CD4-positive, alpha-beta T cell treated with Interferon alpha-2 for 1 hour (primary cell): Measurements from ENCODE around the gene SLC8A1.

Experiments
- DNase-seq, 2 donors: peaks; one replicate each; pipeline ENCODE4 v3.0.0-alpha.2; 2020 to 2022

The SLC8A1 gene

DNA sequence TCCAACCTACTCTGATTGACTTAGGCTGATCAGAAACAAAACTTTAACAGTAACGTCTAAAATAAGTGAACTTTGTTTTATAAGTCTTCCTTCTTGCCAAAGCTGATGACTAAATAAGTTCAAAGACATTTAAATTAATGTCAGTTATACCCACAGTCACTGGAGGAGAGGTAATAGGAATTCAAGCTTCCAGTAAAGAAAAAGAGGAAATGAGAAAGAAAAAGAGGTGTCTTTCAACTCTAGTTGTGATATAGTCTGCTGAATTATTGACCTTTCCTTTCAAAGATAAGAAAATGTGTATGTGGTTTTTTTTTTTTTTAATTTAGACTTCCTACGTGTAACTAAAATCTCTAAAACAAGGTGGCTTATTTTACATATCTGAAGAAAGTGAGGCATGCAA lies 191.5 kb downstream of the SLC8A1 start:
- DNase-seq, result no peak

DNA sequence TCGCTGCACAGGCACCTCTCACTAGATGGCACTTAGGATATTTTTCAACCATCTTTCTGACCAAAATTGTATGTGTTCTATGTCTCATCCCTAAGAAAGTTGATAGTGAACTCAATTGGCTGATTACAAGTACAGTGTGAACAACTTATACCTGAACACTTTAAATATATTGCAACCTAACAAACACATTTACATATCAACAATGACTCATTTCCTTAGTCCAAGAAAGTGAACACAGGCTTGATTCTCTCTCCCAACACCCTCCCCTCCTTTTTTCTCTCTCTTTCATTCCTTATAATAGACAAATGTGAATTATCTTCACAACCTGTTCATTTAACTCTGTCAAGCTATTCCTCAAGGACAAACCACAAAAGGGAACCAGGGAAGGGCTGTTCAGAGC lies 192.0 kb downstream of the SLC8A1 start:
- DNase-seq, result no peak

DNA sequence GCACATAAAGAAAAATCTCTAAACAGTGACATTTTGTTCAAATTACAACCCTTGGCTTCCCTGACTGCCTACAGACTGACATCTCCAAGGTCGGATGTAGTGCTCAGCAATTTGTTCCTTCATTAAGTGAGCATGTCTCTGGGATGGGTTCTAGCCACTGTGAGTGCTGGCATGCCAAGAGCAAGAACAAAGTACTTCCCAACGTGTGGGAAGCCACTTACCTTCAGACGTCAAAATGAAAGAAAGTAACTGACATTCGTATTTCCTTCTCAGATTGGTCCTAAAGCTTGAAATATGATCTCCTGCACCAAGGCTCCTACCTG lies 193.8 kb downstream of the SLC8A1 start:
- no peak for DNase-seq

DNA sequence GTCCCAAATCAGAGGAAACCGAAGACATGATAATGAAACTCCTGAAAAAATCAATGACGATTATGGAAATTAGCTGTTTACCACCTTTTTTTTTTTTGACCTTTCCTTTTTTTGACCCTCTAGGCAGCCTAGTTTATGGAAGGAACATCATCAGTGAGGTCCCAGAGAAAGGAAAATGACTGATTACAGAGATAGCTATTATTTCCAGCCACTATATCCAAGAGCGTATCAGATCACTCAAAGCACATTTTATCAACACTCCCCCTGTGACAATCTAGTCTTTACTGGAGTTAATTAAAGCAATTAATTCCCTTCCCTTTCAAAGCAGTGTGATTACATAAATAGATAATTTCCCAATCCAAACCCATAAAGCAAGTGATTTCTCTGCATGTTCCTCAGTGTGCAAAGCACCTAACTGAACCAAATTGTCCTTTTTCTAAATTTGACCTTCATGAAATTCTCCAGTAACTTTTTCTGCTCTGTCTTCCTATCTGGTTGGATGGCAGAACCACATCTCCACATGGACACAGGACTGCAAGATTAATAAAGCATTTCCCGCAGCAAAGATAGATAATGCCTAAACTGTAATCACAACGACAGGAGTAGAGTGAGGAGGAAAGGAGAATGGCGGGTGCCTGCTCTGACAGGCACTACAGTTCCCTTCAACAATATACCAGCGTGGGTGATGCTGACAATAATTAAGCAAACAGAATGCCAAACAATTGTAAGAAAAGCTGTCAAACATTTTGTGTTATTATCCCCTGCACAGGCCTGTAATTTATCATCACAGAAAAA lies 194.4 kb downstream of the SLC8A1 start:
- no peak for DNase-seq

DNA sequence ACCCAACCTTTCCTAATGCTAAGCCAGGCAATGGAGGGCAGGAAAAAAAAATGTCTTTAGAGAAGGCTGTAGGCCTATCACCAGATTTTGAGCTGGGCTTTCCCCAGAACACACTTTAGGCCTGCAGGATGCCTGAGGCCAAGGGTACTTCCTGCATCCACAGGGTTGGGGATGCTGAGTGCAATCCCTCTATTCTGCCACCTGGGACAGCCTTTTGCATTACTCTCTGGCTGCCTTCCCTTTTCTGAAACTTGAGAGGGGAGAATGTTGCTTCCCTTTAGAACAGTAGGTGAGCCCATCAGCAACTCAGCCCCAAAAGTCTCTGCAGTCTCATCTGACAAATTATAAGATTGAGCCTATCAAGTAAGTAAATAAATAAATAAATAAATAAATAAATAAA lies 195.2 kb downstream of the SLC8A1 start:
- DNase-seq, result no peak

DNA sequence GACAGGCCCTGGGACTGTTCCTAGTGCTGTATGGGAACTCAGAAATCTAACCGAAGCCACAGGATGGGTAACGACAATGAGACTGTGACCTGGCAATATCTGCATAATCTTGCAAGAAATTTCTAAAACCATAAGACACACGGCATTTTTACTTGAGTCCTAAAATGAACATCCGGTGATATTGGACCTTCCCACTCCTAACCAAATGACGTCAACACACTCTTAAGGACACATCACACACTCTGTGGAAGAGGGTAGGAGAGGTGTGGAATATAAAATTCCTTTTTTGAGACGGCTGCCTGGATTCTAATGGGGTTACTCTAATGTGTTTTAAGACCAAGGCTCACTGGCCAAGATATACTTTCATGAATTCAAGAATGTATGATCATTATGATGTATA lies 195.9 kb downstream of the SLC8A1 start:
- no peak for DNase-seq

DNA sequence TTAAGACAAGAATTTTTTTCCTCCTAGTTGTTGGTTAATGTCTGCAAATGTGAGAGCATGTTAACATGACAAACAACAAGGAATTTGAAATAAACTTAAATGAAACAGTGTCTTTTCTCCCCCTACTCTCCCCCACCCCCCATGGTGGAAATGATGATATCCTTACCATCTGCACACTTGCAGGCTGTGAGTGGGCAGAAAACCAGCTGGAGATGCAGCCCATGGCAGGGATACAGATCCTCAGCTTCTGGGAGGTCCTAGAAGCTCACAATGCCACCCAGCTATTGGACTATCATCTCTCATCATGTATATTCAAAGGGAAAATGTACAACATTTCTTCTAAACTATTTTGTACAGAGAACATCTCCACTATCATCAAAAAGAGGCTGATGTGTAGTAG lies 196.8 kb downstream of the SLC8A1 start:
- DNase-seq, result no peak

DNA sequence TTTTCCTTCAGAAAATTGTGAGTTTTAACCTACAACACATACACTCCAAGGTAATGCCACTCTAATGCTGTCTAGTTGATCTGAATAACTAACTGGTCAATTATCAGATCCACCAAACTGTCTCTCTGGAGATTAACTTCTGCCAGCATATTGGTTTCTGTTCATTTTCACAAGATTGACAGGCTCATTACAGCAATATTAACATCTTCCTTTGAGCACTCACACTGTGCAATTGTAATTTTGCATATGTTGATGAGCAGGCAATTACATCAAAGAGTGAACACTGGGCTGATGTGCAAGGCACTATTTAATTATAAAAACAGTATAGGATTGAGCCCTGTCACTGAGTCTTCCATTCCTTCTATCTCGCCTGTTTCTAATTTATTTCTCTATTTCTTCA lies 197.3 kb downstream of the SLC8A1 start:
- DNase-seq, result no peak

DNA sequence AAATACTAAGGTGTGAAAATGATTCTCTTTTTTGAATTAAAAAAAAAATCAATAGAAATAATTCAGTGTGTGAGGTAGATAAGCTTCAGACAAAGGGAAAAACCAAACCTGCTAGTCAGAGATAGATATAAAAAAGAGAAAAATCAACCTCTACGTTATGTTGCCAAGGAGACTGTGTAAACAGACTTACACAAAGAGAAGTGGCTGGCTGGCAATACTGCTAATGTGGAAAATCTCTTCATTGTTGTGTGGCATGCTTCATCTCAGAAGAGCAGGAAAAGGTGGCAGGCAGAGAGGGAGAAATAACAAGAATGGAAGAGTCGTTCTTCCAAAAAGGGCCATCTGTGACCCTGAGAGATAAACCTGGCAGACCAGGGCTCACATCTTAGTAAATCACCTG lies 200.8 kb downstream of the SLC8A1 start:
- no peak for DNase-seq

DNA sequence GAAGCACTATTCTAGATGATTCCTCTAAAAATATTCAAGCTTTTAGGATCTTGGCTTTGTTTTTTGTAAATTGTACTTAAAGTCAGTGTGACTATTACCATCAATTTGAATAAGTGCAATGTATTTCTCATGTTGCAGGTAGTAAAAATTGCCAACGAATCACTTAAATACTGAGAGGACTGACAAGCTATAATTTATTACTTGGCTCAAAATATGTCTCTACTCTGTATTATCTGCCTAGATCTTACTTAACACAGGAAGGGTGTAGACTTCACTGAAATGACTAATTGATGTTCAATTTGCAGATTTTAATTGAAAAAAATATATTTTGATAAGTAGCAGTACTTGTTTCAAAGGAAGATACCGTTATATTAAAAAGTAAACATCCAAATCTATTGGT lies 202.3 kb downstream of the SLC8A1 start:
- no peak for DNase-seq

DNA sequence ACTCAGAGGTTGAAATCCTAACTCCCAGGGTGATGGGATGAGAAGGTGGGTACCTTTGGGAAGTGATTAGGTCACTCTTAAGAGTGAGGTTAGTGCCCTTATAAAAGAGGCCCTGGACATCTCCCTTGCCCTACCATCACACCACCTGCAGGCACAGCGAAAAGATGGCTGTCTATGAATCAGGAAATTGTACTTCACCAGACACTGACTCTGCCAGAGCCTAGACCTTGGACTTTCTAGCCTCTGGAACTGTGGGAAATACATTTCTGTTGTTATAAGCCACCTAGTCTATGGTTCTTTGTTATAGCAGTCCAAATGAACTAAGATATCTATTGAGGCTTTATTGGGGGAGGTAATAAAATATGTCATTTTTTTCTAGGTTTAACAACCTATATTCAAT lies 203.6 kb downstream of the SLC8A1 start:
- no peak for DNase-seq

DNA sequence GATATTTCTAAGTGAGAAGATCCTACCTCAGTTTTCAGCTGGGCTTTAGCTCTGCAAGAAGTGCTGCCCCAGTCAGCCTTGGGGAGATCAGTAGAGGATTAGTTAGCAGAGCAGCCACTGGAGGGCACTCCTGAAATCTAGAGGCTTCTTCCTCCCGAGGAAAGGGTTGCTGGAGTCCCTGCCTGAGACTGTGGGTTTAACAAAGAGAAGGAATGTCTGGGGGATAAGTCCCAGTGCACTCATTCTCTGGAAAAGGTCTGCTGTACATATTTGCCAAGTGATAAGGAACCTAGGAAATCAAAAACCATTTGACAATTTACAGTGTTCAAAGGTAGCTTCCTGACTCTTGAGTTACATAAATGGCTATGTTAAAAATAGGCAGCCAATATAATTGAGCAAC lies 207.2 kb downstream of the SLC8A1 start:
- DNase-seq, result no peak

DNA sequence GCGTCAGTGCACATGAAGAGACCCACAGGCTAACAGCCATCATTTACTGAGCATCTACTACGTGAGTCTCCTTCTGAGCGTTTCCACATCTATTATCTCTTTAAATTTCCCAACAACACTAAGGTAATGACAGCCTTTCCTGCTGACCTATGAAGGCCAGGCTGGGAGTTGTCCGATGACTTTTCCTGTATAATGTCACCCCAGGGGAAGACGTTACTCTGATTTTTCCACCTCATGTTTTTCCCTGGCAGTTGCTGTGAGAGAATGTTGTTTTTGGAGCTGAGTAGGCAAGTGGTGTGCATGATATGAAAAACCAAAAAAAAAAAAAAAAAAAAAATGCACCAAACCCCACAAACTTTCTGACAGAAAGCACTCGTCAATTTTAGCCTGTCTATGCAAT lies 207.6 kb downstream of the SLC8A1 start:
- no peak for DNase-seq

DNA sequence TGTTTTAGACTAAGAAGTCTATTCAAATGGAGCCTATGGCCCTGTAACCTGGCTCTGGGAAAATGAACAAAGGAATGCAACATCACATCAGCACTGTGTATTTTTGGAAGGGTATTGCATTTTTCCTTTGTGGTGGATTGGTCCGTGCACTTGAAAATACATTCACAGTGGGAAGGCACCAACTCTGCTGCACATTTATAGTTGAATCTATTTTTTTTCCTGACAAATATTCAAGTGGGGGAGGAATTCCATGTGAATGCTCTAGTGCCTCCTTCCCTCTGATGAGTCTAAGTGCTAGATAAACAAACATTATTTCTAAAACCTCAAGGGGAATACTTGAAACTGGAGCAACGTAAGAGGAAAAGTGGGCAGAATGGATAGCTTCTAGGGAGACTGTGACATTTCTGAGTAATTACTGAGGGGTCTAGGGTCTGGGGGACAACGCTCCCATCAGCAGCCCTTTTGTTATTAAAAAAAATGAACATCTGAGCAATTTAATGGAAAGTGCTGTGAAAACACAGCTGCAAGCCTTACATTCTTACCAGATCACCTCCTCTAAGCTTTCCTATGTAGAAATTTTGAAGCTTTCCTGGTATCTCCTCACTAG lies 208.2 kb downstream of the SLC8A1 start:
- DNase-seq, result no peak

DNA sequence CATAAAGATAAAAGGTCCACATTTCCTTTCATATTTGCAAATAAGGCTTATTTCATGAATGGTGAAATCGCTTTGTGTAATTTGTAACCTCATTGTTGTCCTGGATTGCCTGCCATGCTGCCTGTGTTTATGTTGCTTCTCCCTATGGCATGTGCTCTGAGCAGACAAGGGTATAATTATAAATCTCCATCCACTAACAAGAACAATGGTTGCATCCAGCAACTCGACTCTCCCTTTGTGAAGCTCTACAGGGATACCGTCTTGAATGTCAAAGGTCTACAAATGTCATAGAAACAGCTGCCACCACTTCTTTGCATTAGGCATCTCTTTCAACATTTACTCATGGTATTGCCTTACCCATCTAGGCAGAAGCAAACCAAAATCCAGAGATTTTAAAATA lies 209.6 kb downstream of the SLC8A1 start:
- no peak for DNase-seq

DNA sequence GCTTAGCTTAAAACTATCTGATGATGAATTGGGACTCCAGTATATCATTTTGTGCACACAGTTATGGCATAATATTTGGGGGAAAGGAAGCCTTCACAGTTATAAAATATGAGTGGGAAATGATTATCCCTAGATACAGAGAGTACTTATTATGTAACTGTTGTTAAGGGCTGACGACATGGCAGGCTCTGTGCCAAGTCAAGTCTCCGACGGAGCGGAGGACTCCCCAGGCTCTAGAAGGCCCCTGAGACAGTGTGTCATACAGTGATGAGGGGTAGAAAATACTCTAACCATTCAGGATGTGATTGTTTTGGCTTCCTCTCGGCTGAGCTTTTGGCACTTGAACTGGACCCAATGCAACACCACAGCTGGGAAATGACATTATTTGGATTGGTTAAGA lies 211.8 kb downstream of the SLC8A1 start:
- DNase-seq, result no peak

DNA sequence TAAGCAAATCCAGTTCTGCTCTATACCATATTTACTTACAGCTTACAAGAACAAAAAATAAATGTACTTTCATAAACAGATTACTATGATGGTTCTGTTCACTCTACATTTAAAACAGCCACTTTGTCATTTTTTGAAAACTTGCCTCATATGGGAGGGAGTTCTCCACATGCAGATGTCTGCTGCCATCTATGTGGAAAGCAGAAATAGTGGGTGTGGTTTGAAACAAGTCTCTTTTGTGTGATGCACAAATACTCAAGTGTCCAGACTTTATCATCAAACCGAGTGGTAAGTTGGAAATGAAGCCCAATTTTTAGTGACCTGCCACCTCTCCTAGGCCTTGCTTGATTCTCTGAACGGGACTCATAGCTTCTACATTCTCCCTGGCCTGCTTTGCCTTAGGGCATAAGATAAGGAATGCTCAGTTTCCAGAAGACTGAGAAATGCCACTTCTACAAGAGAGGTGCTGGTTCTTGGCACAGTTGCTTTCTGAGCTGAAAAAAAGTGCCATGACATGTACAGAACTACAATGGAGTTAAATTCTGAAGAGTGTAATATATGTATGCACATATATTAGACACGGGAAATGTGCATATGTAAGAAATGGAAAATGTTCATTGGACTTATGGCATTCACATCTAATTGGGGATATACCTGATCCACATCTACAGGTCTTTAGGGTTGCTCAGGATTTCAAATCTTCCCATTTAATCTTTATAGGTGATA lies 221.0 kb downstream of the SLC8A1 start:
- DNase-seq, result no peak

DNA sequence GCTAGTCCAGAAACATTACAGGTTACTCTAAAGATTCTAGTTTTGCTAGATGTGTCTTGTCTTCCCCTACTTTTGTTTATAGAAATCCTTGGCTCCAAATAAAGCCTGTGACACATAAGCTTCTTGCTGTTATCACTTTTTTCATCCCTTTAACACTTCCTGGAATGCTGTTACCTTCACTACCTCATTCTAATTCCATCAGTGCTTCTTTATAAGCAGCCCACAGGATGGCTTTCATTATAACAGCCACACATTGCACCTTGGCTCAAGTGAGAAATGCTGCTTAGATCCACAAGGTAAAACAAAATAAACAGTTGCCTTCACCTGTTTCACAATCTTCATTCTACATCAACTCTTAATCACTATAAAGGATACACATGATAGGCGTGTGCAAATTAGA lies 221.7 kb downstream of the SLC8A1 start:
- no peak for DNase-seq

DNA sequence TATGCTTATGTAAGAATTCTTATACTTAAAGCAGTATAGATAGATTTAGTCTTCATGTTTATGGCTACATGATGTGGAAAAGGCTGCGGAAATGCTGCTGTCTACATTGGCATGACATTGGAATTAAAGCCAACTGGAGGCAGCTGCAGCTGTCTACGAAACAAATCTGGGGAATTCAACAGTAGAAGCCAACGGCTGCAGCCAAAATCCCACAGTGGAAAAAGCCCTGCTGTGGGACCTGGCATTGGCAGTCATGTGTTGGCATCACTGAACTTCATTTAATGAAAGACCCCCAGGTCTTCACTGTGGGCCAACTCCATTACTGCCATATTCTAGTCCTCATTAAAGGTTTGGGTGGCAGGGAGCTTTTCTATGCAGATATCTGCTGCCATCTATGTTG lies 223.6 kb downstream of the SLC8A1 start:
- DNase-seq, result no peak

DNA sequence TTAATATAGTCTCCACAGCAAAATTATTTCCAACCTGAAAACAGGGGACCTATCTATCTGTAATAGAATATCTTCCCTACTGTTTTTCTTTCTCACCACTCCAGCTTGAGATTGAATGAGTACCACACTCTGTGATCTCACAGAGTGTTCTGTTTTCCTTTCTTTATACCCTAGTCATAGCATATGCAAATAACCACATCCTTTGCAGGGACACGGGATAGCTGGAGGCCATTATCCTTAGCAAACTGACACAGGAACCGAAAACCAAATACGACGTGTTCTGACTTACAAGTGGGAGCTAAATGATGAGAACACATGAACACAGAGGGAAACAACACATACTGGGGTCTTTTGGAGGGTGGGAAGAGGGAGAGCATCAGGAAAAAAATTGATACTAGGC lies 224.7 kb downstream of the SLC8A1 start:
- DNase-seq, result no peak

DNA sequence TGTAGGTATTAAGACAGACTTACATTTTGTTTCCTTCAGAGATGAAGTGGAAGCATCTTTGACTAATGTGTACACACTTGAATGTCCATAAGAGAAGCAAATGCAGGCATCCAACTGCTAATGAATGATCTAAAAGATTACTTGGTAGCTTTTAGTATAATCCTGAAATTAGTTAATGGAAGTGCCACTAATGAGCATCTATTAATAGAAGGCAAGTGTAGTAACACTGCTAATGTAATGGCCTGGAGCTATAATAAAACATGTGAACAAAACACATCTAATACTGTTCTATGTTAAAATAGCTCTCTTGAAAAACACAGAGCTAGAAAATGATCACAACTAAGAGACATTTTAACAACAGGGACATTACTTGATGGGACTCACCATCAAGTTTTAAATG lies 225.3 kb downstream of the SLC8A1 start:
- DNase-seq, result no peak

DNA sequence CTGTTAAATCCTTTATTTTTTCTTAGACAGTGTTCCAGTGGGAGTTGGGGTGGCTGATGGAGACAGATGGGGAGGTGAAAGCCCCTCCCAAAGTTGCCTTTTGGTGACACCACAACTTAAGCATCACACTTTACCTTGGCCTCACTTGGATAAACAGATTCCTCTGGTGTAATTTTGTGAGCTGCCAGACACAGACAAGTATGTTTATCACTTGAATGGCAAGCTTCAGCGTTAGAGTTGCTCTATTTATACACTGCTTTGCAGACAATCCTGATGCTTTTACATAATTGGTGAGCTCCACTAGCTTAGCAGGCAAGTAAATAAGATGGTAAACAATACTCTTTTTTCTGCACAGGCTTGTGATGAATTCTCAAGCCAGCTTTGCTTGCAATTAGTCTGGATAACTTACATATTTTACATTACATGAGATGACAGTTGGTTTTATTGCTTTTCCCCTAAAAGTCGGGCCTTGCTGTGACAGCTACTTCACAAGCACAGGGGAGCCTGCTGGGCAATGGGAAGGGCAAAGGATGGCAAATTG lies 226.2 kb downstream of the SLC8A1 start:
- DNase-seq, result no peak

DNA sequence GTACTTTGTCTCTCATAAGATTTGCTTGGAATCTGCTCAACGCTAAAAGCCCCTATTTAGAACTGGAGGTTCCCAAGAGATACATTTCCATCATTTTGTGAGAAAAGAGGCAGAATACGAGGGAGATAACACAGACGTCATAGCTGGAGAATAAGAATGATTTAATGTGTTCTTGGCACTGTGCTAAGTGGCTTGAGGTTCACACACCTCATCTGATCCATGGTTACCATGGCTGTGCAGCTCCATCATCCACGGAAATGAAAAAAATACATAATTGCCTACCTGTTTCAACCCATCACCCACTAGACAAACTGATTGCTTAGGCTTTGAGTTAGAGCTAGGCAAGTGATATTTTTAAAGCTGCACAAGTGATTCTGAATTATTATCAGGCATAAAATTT lies 227.6 kb downstream of the SLC8A1 start:
- DNase-seq, result no peak
